A549 (cell line): ENCODE measurements around the gene PDP2.

Experiments used
- ELK1 ChIP-seq: fragments of 150-350 bp; IDR thresholded peaks from 2 replicates; pipeline ENCODE4 v1.6.1; 2014; ENCODE audit warnings: low read depth, mild to moderate bottlenecking, low read length
- POLR2A ChIP-seq: IDR thresholded peaks from 2 replicates; pipeline ENCODE4 v1.6.1; 2012; ENCODE audit warnings: mild to moderate bottlenecking, low read length
- RAD21 ChIP-seq, 2 experiments: fragments of >200 bp in 1 of 2; sonication (Bioruptor Twin) in 1 of 2; formaldehyde crosslinking in 1 of 2; IDR thresholded peaks in 1 of 2; conservative IDR thresholded peaks in 1 of 2; 2 replicates in 1 of 2; 3 replicates in 1 of 2; pipeline ENCODE4 v1.6.1; 2012 to 2018; ENCODE audit warnings: inconsistent platforms in 1 of 2
- ZC3H11A ChIP-seq: fragments of 450-650 bp; IDR thresholded peaks from 2 replicates; pipeline ENCODE4 v1.6.1; 2014; ENCODE audit warnings: antibody characterized with exemption, mild to moderate bottlenecking
- TF ChIP-seq, protein P1 (sequence below): fragments of >200 bp; sonication (Bioruptor Twin); formaldehyde crosslinking; IDR thresholded peaks from 3 replicates; pipeline ENCODE4 v1.5.1; 2016

DNA sequence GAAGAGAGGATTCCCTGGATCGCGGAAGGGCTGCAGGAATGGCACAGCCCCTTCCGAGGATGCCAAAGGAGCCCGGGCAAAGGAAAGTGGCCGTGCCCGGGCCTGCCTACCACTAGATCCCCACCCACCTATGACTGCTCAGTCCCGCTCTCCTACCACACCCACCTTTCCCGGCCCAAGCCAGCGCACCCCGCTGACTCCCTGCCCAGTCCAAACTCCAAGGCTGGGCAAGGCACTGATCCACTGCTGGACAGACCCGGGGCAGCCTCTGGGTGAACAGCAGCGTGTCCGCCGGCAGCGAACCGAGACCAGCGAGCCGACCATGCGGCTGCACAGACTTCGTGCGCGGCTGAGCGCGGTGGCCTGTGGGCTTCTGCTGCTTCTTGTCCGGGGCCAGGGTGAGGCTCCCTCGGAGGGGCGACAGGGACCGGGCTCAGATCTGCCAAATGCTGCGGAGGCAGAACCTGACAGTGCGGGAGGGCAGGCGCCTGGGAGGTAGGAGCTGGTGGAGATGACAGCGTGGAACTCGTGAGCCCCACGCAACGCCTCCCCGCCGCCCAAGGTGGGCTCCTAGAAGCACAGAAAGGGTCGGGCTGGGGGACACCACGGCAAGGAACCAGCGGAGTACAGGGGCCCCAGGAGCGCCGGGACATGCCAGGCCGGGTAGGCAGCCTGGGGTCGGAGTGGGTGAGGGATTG, 55.1 kb downstream of the PDP2 start, which contains the start of gene CES2:
- TF ChIP-seq, protein P1, sequence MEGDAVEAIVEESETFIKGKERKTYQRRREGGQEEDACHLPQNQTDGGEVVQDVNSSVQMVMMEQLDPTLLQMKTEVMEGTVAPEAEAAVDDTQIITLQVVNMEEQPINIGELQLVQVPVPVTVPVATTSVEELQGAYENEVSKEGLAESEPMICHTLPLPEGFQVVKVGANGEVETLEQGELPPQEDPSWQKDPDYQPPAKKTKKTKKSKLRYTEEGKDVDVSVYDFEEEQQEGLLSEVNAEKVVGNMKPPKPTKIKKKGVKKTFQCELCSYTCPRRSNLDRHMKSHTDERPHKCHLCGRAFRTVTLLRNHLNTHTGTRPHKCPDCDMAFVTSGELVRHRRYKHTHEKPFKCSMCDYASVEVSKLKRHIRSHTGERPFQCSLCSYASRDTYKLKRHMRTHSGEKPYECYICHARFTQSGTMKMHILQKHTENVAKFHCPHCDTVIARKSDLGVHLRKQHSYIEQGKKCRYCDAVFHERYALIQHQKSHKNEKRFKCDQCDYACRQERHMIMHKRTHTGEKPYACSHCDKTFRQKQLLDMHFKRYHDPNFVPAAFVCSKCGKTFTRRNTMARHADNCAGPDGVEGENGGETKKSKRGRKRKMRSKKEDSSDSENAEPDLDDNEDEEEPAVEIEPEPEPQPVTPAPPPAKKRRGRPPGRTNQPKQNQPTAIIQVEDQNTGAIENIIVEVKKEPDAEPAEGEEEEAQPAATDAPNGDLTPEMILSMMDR, result no peak
- TF ChIP-seq RAD21 (conservative IDR thresholded peaks at IDR 0.05 in 1 of 2, IDR thresholded peaks at IDR 0.05 in 1 of 2), result no peak
- TF ChIP-seq POLR2A, result no peak
- no peak for TF ChIP-seq ELK1
- no peak for TF ChIP-seq ZC3H11A
